ENCODE results near the gene KRTAP2-2.

GRCh38 chr17:41012326-41013120 lies 42.5 kb downstream of the KRTAP2-2 start:
- TF ChIP-seq CEBPB (IDR thresholded peaks at IDR 0.05) (no peak), YY1 (IDR thresholded peaks at IDR 0.05; ENCODE audit: low read depth) (no peak)

Measured in Ishikawa (cell line).